SU-DHL-6 (cell line): ENCODE data around the gene RALB.
"Not testable (repeated sequence)": the region's sequence is repeated elsewhere in the genome, so short reads cannot be mapped to it uniquely, and the experiment has no call there.

ENCODE experiments used
- H2AFZ ChIP-seq: fragments of 200-600 bp; sonication (generic); 2 replicates; pipeline ENCODE4 v1.6.1; 2014; ENCODE audit warnings: low read depth, mild to moderate bottlenecking, moderate library complexity, mixed read lengths, antibody characterized with exemption, low read length; ENCODE audit not compliant: severe bottlenecking
- H3F3A ChIP-seq: fragments of 200-600 bp; shearing (Covaris generic); 2 replicates; pipeline ENCODE4 v1.6.0; 2016; ENCODE audit warnings: antibody characterized with exemption, mild to moderate bottlenecking; ENCODE audit not compliant: insufficient read depth
- H3K27ac ChIP-seq: fragments of 200-600 bp; sonication (generic); 2 replicates; pipeline ENCODE4 v1.5.1; 2016; ENCODE audit warnings: low read depth, mild to moderate bottlenecking, low read length, moderate library complexity, mixed read lengths
- H3K27me3 ChIP-seq: fragments of 200-600 bp; sonication (generic), shearing (Covaris generic); 2 replicates; pipeline ENCODE4 v1.6.0; 2014; ENCODE audit warnings: mild to moderate bottlenecking, low read length
- H3K36me3 ChIP-seq: fragments of 200-600 bp; sonication (generic); 2 replicates; pipeline ENCODE4 v1.6.1; 2014; ENCODE audit warnings: mild to moderate bottlenecking, low read length, mixed read lengths
- H3K4me2 ChIP-seq: fragments of 300-600, 200-600 bp; shearing (Covaris generic), sonication (generic); 2 replicates; pipeline ENCODE4 v1.6.0; 2014; ENCODE audit warnings: low read length, low read depth, mild to moderate bottlenecking; ENCODE audit not compliant: poor library complexity, severe bottlenecking
- H3K4me3 ChIP-seq: fragments of 200-600 bp; sonication (generic); 2 replicates; pipeline ENCODE4 v1.5.1; 2014; ENCODE audit warnings: antibody characterized with exemption, low read length, mild to moderate bottlenecking, mixed read lengths; ENCODE audit not compliant: insufficient read depth, poor library complexity, severe bottlenecking
- H3K79me2 ChIP-seq: fragments of 200-600 bp; sonication (generic); 2 replicates; pipeline ENCODE4 v1.6.1; 2014; ENCODE audit warnings: mild to moderate bottlenecking, low read length, moderate library complexity; ENCODE audit not compliant: insufficient read depth
- H3K9ac ChIP-seq: fragments of 200-600 bp; sonication (generic); 2 replicates; pipeline ENCODE4 v1.7.0; 2014; ENCODE audit warnings: mild to moderate bottlenecking, low read length
- H3K9me2 ChIP-seq: fragments of 200-600 bp; sonication (generic); replicated peaks from 2 replicates; pipeline ENCODE4 v1.6.1; 2014; ENCODE audit warnings: low read length; ENCODE audit not compliant: insufficient read depth
- H3K9me3 ChIP-seq: fragments of 200-600 bp; sonication (generic); 2 replicates; pipeline ENCODE4 v1.6.1; 2014; ENCODE audit warnings: low read length, mixed read lengths; ENCODE audit not compliant: insufficient read depth
- H4K20me1 ChIP-seq: fragments of 200-600 bp; sonication (generic); 2 replicates; pipeline ENCODE4 v1.6.1; 2014; ENCODE audit warnings: low read depth, mild to moderate bottlenecking, antibody characterized with exemption, low read length, moderate library complexity, mixed read lengths
- EZH2phosphoT487 ChIP-seq: fragments of 200-600 bp; sonication (generic), shearing (Covaris generic); conservative IDR thresholded peaks from 2 replicates; pipeline ENCODE4 v1.6.1; 2018; ENCODE audit warnings: mild to moderate bottlenecking, antibody characterized with exemption, low read length, moderate library complexity, mixed read lengths
- TF ChIP-seq, protein P1 (sequence below): fragments of 200-600 bp; sonication (generic); IDR thresholded peaks from one replicate; pipeline ENCODE4 v1.5.1; 2017; ENCODE audit warnings: antibody characterized with exemption, mild to moderate bottlenecking, low read length, moderate library complexity; ENCODE audit not compliant: insufficient read depth, poor library complexity, severe bottlenecking

The RALB gene

DNA sequence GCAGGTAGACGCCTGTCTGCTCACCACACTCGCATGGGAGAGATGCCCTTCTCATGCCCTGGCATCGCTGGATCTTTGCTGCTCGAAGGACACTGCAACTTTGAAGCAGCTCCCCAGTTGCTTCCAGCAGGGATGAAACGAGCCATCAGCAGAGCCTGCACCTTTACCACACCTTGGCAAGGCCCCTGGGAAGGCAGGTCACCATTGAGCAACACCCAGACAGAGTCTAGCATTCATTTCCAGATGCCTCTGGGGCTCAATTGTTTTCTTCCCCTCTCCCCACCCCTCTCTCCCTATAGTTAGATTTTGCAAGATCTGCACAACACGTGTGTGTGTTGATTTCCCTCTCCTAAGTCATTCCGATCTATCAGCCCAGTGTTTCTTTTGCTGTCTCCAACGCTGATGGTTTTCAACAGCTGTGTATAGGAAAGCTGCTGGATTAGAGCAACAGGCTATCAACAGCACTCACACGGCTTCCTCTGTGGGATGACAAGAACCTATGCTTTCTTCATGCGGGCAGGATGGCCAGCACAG lies 67.7 kb downstream of the RALB start:
- Histone ChIP-seq H3K27me3 (no peaks in the 10 kb centered on the region), H4K20me1 (no peaks in the 10 kb centered on the region), H3K79me2 (no peaks in the 10 kb centered on the region), H3K9ac (no peak overlapping the region), H3K9me2 (no peaks in the 10 kb centered on the region), H2AFZ (no peak overlapping the region), H3K27ac (no peak overlapping the region), H3K4me3 (no peak overlapping the region), H3F3A (no peaks in the 10 kb centered on the region), H3K36me3 (no peaks in the 10 kb centered on the region), H3K4me2 (no peak overlapping the region), H3K9me3 (no peaks in the 10 kb centered on the region)
- no peak for TF ChIP-seq EZH2phosphoT487
- TF ChIP-seq, protein P1, sequence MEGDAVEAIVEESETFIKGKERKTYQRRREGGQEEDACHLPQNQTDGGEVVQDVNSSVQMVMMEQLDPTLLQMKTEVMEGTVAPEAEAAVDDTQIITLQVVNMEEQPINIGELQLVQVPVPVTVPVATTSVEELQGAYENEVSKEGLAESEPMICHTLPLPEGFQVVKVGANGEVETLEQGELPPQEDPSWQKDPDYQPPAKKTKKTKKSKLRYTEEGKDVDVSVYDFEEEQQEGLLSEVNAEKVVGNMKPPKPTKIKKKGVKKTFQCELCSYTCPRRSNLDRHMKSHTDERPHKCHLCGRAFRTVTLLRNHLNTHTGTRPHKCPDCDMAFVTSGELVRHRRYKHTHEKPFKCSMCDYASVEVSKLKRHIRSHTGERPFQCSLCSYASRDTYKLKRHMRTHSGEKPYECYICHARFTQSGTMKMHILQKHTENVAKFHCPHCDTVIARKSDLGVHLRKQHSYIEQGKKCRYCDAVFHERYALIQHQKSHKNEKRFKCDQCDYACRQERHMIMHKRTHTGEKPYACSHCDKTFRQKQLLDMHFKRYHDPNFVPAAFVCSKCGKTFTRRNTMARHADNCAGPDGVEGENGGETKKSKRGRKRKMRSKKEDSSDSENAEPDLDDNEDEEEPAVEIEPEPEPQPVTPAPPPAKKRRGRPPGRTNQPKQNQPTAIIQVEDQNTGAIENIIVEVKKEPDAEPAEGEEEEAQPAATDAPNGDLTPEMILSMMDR = no peak

- not testable (repeated sequence) for H3K27me3 ChIP-seq, H3K27ac ChIP-seq, H2AFZ ChIP-seq, H3K9me2 ChIP-seq, H3K36me3 ChIP-seq, H3K79me2 ChIP-seq, H3K4me2 ChIP-seq, H3F3A ChIP-seq, H4K20me1 ChIP-seq, H3K4me3 ChIP-seq, H3K9ac ChIP-seq, H3K9me3 ChIP-seq
Observed at GRCh38 chr2:120320887-120321556, 68.4 kb downstream of the RALB start.

GRCh38 chr2:120321721-120322284 lies 69.2 kb downstream of the RALB start:
- H3K9me2 ChIP-seq = no peaks in the 10 kb centered on the region
- TF ChIP-seq, protein P1 = no peak
- TF ChIP-seq EZH2phosphoT487 = no peak
- no peak overlapping the region for H3K9ac ChIP-seq
- H2AFZ ChIP-seq = no peak overlapping the region
- H3K27me3 ChIP-seq = no peaks in the 10 kb centered on the region
- H3K4me3 ChIP-seq = no peak overlapping the region
- H3K36me3 ChIP-seq = no peaks in the 10 kb centered on the region
- H3K9me3 ChIP-seq = no peaks in the 10 kb centered on the region
- H3F3A ChIP-seq = no peaks in the 10 kb centered on the region
- H3K4me2 ChIP-seq = no peak overlapping the region
- no peaks in the 10 kb centered on the region for H3K79me2 ChIP-seq
- H4K20me1 ChIP-seq = no peaks in the 10 kb centered on the region
- no peak overlapping the region for H3K27ac ChIP-seq

DNA sequence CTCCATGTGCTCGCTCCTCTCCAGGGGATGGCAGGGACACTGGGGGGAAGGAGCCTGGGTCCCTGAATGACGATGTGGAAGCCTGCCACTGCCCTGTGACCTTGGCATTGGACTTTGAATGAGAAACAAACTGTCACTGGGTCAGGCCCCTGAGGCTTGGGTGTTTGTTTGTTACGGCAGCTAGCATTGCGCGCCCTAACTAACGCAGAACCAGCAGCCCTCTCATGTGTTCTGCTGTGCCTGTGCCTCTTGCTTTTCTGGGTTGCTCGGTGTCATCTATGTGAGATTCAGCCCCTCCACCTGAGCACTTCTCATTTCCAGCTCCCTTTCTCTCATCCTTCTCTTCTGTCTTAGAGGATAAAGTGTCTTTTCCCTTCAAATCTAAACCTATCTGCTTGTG lies 69.7 kb downstream of the RALB start:
- Histone ChIP-seq H4K20me1 (no peaks in the 10 kb centered on the region), H3K27me3 (no peaks in the 10 kb centered on the region), H3K4me2 (no peak overlapping the region), H3K79me2 (no peaks in the 10 kb centered on the region), H3K9me2 (no peaks in the 10 kb centered on the region), H3K9me3 (no peaks in the 10 kb centered on the region), H3K4me3 (no peak overlapping the region), H3F3A (no peaks in the 10 kb centered on the region), H2AFZ (no peak overlapping the region), H3K27ac (no peak overlapping the region), H3K9ac (no peak overlapping the region), H3K36me3 (no peaks in the 10 kb centered on the region)
- TF ChIP-seq, protein P1 = no peak
- TF ChIP-seq EZH2phosphoT487 = no peak
